Panc1 (cell line): Measurements from ENCODE around the gene PLOD3. TPM values are rescaled to one million over a fixed set of nuclear protein-coding genes. Genes with fewer than 3 reads are reported as not detected.

Experiments
- ATAC-seq: fragments of 200-7000 bp; cut with Tn5 transposase; 2 replicates; pipeline ENCODE4 v1.9.1; 2020; ENCODE audit warnings: mild to moderate bottlenecking, moderate library complexity
- BruUV-seq: library from RNA; stranded (reverse); fragments of 400-500 nt; replicated peaks from 2 replicates; lab custom pipeline; 2021; lab: Mats Ljungman, UMichigan
- CTCF ChIA-PET: fragments of 300-600 bp; sonication (Branson Sonifier 250); formaldehyde crosslinking; loops from one replicate; lab custom pipeline; 2022; ENCODE audit warnings: antibody characterized with exemption; lab: Charles Lee
- POLR2A ChIA-PET: fragments of 300-600 bp; sonication (Branson Sonifier 250); formaldehyde crosslinking; loops from one replicate; lab custom pipeline; 2022; ENCODE audit warnings: antibody characterized with exemption; lab: Charles Lee
- DNase-seq: peaks from one replicate; pipeline ENCODE4 v3.0.0-alpha.2; 2010; ENCODE audit warnings: low read depth, low spot score
- H3K27ac ChIP-seq: 2 replicates; pipeline ENCODE4 v1.5.1; 2011; ENCODE audit warnings: mild to moderate bottlenecking, low read length, inconsistent platforms
- H3K27me3 ChIP-seq: fragments of 200-500 bp; sonication (Bioruptor generic); 2 replicates; pipeline ENCODE4 v1.6.0; 2014; ENCODE audit warnings: low read length, inconsistent platforms; ENCODE audit not compliant: control insufficient read depth, insufficient read depth
- H3K36me3 ChIP-seq: fragments of 200-500 bp; sonication (Bioruptor generic); 2 replicates; pipeline ENCODE4 v1.5.1; 2014; ENCODE audit warnings: inconsistent platforms, mild to moderate bottlenecking, low read length, moderate library complexity; ENCODE audit not compliant: control insufficient read depth, insufficient read depth
- H3K4me1 ChIP-seq: 2 replicates; pipeline ENCODE4 v1.5.1; 2011; ENCODE audit warnings: inconsistent platforms, mild to moderate bottlenecking, low read length, moderate library complexity; ENCODE audit not compliant: control insufficient read depth, insufficient read depth
- H3K4me3 ChIP-seq, 2 experiments: 2 replicates each; pipeline ENCODE4 v1.5.1; 2011 to 2012; ENCODE audit warnings: low read depth in 2 of 2, low read length in 2 of 2, mild to moderate bottlenecking in 2 of 2, inconsistent platforms in 1 of 2, moderate library complexity in 1 of 2
- H3K9me3 ChIP-seq: fragments of 200-500 bp; sonication (Bioruptor generic); 2 replicates; pipeline ENCODE4 v1.5.1; 2014; ENCODE audit warnings: low read depth, mild to moderate bottlenecking, inconsistent platforms, low read length, moderate library complexity; ENCODE audit not compliant: control insufficient read depth, insufficient read depth
- POLR2AphosphoS5 ChIP-seq: IDR thresholded peaks from 2 replicates; pipeline ENCODE4 v1.6.1; 2012; ENCODE audit warnings: mild to moderate bottlenecking, low read depth, low read length, moderate library complexity
- SIN3A ChIP-seq: IDR thresholded peaks from 2 replicates; pipeline ENCODE4 v1.6.1; 2012; ENCODE audit warnings: low read depth, mild to moderate bottlenecking, low read length, moderate library complexity, borderline replicate concordance; ENCODE audit not compliant: insufficient read depth
- TCF7L2 ChIP-seq: IDR thresholded peaks from 2 replicates; pipeline ENCODE4 v1.6.1; 2011; ENCODE audit warnings: mild to moderate bottlenecking, low read depth, low read length, inconsistent platforms
- in situ Hi-C: cut with HindIII; loops from 2 replicates; pipeline ENCODE4 v1.10.0; 2016; ENCODE audit warnings: low sequenced_read_pairs, low pct_unique_long_range_greater_than_20kb
- intact Hi-C: fragments of 100-400 bp; cut with micrococcal nuclease; formaldehyde crosslinking; loops from one replicate; pipeline ENCODE4 v1.10.0; 2022; ENCODE audit not compliant: unreplicated experiment
- total RNA-seq: library from RNA; stranded (reverse); gene quantifications from one replicate; pipeline ENCODE4 v1.2.1, GENCODE V29; 2021; ENCODE audit not compliant: unreplicated experiment
- TF ChIP-seq, protein P1 (sequence below), 2 experiments: IDR thresholded peaks; 2 replicates each; pipeline ENCODE4 v1.6.1; 2011 to 2012; ENCODE audit warnings: low read depth in 2 of 2, control low read depth in 1 of 2, low read length in 1 of 2, mild to moderate bottlenecking in 1 of 2, moderate library complexity in 1 of 2; ENCODE audit not compliant: insufficient read depth in 1 of 2
- TF ChIP-seq, protein P2 (sequence below): fragments of 450-650 bp; IDR thresholded peaks from 2 replicates; pipeline ENCODE4 v1.5.1; 2017; ENCODE audit warnings: mild to moderate bottlenecking

Gene PLOD3
- total RNA-seq, 1 experiment from 2014 or later: 93.0 TPM

DNA sequence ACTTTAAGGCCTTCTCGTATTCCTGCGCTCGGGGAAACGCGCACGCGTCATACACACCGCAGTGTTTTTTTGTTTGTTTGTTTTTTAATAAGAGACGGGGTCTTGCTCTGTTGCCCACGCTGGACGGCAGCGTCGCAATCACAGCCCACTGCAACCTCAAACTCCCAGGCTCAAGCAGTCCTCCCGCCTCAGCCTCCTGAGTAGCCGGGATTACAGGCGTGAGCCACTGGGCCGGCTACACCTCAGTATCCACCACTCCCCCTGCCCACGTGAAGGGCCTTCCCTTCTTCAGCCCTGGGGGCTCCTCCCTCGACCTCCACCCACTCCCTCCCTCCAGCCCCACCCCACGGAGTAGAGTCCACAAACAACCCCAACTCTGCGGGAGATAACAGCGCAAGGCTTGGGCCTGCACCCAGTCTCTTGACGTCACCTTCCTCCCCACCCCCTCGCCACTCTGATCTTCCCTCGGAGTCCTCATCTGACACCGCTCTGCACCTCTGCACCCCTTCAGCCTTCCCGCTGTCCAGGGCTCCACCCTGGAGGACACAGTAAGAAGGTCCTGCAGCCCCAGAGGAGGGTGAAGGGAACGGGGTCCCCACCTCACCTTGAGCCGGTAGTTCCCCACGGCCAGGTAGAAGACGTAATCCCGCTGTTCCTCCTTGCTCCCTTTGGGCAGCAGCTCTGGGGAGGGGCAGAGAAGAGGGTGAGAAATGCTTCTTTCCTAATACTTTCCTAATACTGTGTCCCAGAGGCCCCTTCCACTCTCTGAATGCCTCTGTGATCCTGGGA is 23.0 kb upstream of the PLOD3 start:
- intact Hi-C loops: no loop called here
- Histone ChIP-seq H3K36me3 (no peaks in the 10 kb centered on the region; the same call in 1 of the 2 replicates), H3K9me3 (no peaks in the 10 kb centered on the region), H3K4me3 (no peak overlapping the region), H3K27ac (no peak overlapping the region), H3K4me1 (peaks cover 11% of the 10 kb centered on the region; the same call in 1 of the 2 replicates), H3K27me3 (no peaks in the 10 kb centered on the region)
- ATAC-seq (no peak), DNase-seq (no peak)
- POLR2A ChIA-PET: no interaction called here
- in situ Hi-C loops: no loop called here
- CTCF ChIA-PET: no interaction called here
- no TSS peak for BruUV-seq
- TF ChIP-seq, protein P1, sequence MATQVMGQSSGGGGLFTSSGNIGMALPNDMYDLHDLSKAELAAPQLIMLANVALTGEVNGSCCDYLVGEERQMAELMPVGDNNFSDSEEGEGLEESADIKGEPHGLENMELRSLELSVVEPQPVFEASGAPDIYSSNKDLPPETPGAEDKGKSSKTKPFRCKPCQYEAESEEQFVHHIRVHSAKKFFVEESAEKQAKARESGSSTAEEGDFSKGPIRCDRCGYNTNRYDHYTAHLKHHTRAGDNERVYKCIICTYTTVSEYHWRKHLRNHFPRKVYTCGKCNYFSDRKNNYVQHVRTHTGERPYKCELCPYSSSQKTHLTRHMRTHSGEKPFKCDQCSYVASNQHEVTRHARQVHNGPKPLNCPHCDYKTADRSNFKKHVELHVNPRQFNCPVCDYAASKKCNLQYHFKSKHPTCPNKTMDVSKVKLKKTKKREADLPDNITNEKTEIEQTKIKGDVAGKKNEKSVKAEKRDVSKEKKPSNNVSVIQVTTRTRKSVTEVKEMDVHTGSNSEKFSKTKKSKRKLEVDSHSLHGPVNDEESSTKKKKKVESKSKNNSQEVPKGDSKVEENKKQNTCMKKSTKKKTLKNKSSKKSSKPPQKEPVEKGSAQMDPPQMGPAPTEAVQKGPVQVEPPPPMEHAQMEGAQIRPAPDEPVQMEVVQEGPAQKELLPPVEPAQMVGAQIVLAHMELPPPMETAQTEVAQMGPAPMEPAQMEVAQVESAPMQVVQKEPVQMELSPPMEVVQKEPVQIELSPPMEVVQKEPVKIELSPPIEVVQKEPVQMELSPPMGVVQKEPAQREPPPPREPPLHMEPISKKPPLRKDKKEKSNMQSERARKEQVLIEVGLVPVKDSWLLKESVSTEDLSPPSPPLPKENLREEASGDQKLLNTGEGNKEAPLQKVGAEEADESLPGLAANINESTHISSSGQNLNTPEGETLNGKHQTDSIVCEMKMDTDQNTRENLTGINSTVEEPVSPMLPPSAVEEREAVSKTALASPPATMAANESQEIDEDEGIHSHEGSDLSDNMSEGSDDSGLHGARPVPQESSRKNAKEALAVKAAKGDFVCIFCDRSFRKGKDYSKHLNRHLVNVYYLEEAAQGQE (IDR thresholded peaks at IDR 0.05; ENCODE audit: insufficient read depth in 1 of 2, low read depth in 2 of 2, low read length in 1 of 2): no peak
- TF ChIP-seq POLR2AphosphoS5 (no peak), TCF7L2 (no peak), SIN3A (no peak)
- TF ChIP-seq, protein P2, sequence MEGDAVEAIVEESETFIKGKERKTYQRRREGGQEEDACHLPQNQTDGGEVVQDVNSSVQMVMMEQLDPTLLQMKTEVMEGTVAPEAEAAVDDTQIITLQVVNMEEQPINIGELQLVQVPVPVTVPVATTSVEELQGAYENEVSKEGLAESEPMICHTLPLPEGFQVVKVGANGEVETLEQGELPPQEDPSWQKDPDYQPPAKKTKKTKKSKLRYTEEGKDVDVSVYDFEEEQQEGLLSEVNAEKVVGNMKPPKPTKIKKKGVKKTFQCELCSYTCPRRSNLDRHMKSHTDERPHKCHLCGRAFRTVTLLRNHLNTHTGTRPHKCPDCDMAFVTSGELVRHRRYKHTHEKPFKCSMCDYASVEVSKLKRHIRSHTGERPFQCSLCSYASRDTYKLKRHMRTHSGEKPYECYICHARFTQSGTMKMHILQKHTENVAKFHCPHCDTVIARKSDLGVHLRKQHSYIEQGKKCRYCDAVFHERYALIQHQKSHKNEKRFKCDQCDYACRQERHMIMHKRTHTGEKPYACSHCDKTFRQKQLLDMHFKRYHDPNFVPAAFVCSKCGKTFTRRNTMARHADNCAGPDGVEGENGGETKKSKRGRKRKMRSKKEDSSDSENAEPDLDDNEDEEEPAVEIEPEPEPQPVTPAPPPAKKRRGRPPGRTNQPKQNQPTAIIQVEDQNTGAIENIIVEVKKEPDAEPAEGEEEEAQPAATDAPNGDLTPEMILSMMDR: no peak

DNA sequence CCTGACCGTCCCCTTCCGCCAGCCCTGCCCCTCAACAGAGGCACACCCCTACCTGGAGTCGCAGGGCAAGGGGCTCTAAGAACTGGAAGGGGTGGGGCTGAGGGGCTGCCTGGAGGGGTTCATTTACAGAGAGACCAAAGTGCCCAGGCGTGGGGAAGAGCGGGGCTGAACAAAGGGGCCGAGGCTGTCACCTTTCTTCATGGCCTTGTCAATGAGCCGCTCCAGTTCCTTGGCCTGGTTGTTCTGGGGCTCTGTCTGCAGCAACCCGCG is 22.5 kb upstream of the PLOD3 start:
- H3K36me3 ChIP-seq: no peaks in the 10 kb centered on the region; the same call in 1 of the 2 replicates
- peaks cover 8% of the 10 kb centered on the region; the same call in 1 of the 2 replicates for H3K4me1 ChIP-seq
- H3K27ac ChIP-seq: no peak overlapping the region
- ATAC-seq (no peak), DNase-seq (no peak)
- ChIA-PET CTCF (no interaction called here), POLR2A (no interaction called here)
- H3K27me3 ChIP-seq: no peaks in the 10 kb centered on the region
- no TSS peak for BruUV-seq
- in situ Hi-C loops: no loop called here
- H3K9me3 ChIP-seq: no peaks in the 10 kb centered on the region
- intact Hi-C loops: no loop called here
- TF ChIP-seq TCF7L2: no peak
- H3K4me3 ChIP-seq: no peak overlapping the region

DNA sequence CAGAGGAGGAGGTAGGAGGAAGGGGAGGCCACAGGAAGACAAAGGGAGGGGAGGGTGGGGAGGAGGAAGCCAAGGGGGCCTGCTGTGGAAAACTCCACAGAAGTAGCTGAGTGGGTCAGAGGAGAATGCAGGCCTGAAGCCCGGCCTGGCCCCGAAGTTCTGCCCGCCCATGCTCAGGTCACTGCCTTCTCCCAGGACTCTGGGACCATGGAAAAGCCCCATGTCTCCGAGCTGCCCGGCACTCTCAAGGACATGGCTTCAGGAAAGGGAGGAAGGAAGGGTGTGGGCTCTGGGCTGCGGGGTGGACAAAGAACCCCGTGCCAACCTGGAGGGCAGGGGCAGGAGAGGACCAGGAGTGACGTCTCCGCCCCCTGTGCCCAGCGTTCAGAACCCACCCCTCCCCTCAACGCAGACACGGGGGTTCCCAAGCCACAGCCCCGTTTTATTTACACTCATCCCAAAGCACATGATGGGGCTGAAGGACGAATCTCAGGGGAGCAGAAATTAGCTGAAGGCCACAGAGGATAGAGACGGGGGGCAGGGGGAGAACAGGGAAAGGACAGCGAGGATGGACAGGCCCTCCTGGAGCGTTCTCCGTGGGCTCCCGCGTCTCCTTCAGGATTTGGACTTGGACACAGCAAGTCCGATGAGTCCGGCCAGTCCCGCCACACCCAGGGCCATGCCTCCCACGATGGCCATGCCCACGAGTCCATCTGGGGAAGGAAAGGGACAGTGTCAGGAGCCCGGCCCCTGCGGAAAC is 22.0 kb upstream of the PLOD3 start:
- in situ Hi-C loops: no loop called here
- POLR2A ChIA-PET: no interaction called here
- ATAC-seq (no peak), DNase-seq (no peak)
- no peaks in the 10 kb centered on the region for H3K9me3 ChIP-seq
- TF ChIP-seq POLR2AphosphoS5 (no peak), TCF7L2 (no peak), SIN3A (no peak)
- TF ChIP-seq, protein P1 (IDR thresholded peaks at IDR 0.05; ENCODE audit: insufficient read depth in 1 of 2, low read depth in 2 of 2, low read length in 1 of 2): no peak
- TF ChIP-seq, protein P2: no peak
- CTCF ChIA-PET: interaction anchor here (0.6 kb wide), 1 partner anchor 649 kb away, joined by 4 read pairs; no protein-coding TSS in a partner anchor
- H3K27me3 ChIP-seq: no peaks in the 10 kb centered on the region
- intact Hi-C loops: no loop called here
- H3K36me3 ChIP-seq: no peaks in the 10 kb centered on the region; the same call in 1 of the 2 replicates
- no peak overlapping the region for H3K27ac ChIP-seq
- BruUV-seq: no TSS peak
- H3K4me1 ChIP-seq: peaks cover 8% of the 10 kb centered on the region; the same call in 1 of the 2 replicates
- no peak overlapping the region for H3K4me3 ChIP-seq
